Uterus (tissue), 2 donors: ENCODE measurements around the gene DAB2IP.

Experiments used
- POLR2A ChIP-seq, 2 donors: fragments of 450-650 bp; IDR thresholded peaks; one replicate each; pipeline ENCODE4 v1.6.1; 2016; ENCODE audit warnings: antibody characterized with exemption in 2 of 2, mild to moderate bottlenecking in 1 of 2, moderate library complexity in 1 of 2
- TF ChIP-seq, protein P1 (sequence below), 4 experiments: fragments of 200-600 bp in 2 of 4; fragments of 450-650 bp in 2 of 4; sonication (generic) in 2 of 4; IDR thresholded peaks; one replicate each; pipeline ENCODE4 v1.5.1; 2016 to 2019; ENCODE audit warnings: antibody characterized with exemption in 4 of 4, mild to moderate bottlenecking in 2 of 4, moderate library complexity in 1 of 4

DNA sequence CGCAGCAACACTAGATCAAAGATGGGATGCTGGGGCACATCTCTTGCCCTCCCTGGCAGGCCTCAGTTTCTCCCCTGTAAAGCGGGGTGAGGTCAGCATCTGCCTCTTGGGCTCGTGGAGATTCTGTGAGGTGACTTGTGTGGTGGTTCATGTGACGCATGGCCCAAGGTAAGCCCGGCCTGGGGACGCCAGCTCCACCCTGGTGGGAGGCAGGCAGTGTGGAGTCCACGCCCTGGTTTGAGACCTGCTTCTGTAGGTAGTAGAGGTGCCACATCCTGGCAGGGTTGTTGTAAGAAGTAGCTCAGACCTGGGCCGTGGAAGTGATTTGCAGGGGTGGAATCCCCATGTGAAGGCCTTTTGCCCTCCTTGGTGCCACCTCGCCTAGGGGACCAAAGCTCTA is 101.5 kb downstream of the DAB2IP start:
- no peak for TF ChIP-seq POLR2A (IDR thresholded peaks at IDR 0.05)
- TF ChIP-seq, protein P1, sequence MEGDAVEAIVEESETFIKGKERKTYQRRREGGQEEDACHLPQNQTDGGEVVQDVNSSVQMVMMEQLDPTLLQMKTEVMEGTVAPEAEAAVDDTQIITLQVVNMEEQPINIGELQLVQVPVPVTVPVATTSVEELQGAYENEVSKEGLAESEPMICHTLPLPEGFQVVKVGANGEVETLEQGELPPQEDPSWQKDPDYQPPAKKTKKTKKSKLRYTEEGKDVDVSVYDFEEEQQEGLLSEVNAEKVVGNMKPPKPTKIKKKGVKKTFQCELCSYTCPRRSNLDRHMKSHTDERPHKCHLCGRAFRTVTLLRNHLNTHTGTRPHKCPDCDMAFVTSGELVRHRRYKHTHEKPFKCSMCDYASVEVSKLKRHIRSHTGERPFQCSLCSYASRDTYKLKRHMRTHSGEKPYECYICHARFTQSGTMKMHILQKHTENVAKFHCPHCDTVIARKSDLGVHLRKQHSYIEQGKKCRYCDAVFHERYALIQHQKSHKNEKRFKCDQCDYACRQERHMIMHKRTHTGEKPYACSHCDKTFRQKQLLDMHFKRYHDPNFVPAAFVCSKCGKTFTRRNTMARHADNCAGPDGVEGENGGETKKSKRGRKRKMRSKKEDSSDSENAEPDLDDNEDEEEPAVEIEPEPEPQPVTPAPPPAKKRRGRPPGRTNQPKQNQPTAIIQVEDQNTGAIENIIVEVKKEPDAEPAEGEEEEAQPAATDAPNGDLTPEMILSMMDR (IDR thresholded peaks at IDR 0.05), result no peak
